K562 (cell line): ENCODE results near the gene CDKN2AIPNL. TPM values are rescaled to one million over a fixed set of nuclear protein-coding genes. Genes with fewer than 3 reads are reported as not detected.

Experiments used
- BCL6 ChIP-seq: fragments of 250-450 bp; sonication (Bioruptor Pico); IDR thresholded peaks from 2 replicates; pipeline ENCODE4 v1.4.0; 2020
- CREB3L1 ChIP-seq: fragments of 450-650 bp; IDR thresholded peaks from 2 replicates; pipeline ENCODE4 v1.6.1; 2014; ENCODE audit warnings: low read depth, mild to moderate bottlenecking, moderate library complexity, borderline replicate concordance
- CREM ChIP-seq: IDR thresholded peaks from 2 replicates; pipeline ENCODE4 v1.6.1; 2014; ENCODE audit warnings: antibody characterized with exemption, low read depth
- FOXA3 ChIP-seq, 2 experiments: fragments of 450-650 bp in 1 of 2; sonication (generic) in 1 of 2; formaldehyde crosslinking; IDR thresholded peaks in 1 of 2; conservative IDR thresholded peaks in 1 of 2; 2 replicates each; pipeline versions ENCODE4 v1.4.0 to v1.8.0; 2020 to 2022; ENCODE audit warnings: mild to moderate bottlenecking in 2 of 2, missing genetic modification reagents in 1 of 2
- HLTF ChIP-seq: fragments of 450-650 bp; IDR thresholded peaks from 2 replicates; pipeline ENCODE4 v1.6.1; 2016
- POLR2G ChIP-seq: fragments of 200-400 bp; formaldehyde crosslinking; IDR thresholded peaks from 2 replicates; pipeline ENCODE4 v1.6.1; 2017; ENCODE audit warnings: low read depth, mild to moderate bottlenecking, antibody characterized with exemption, low read length, moderate library complexity
- SAP30 ChIP-seq: fragments of 200-600 bp; sonication (generic); IDR thresholded peaks from 2 replicates; pipeline ENCODE4 v1.6.1; 2012; ENCODE audit warnings: borderline replicate concordance, low read depth, mild to moderate bottlenecking, moderate library complexity, low read length, control low read depth, inconsistent platforms; ENCODE audit not compliant: insufficient read depth, poor library complexity, severe bottlenecking
- TOE1 ChIP-seq, 2 experiments: fragments of 450-650 bp in 1 of 2; sonication (generic) in 1 of 2; formaldehyde crosslinking in 1 of 2; IDR thresholded peaks; 2 replicates each; pipeline versions ENCODE4 v1.7.1 to v1.8.0; 2016 to 2022; ENCODE audit warnings: borderline replicate concordance in 2 of 2, mild to moderate bottlenecking in 2 of 2, antibody characterized with exemption in 1 of 2, inconsistent platforms in 1 of 2, low read depth in 1 of 2, missing genetic modification reagents in 1 of 2, moderate library complexity in 1 of 2
- ZBTB8A ChIP-seq: fragments of 450-650 bp; IDR thresholded peaks from 2 replicates; pipeline ENCODE4 v1.6.1; 2018; ENCODE audit warnings: mild to moderate bottlenecking, moderate library complexity; ENCODE audit not compliant: partially characterized antibody
- ZMIZ1 ChIP-seq, 2 experiments: fragments of 150-350 bp in 1 of 2; IDR thresholded peaks; 2 replicates each; pipeline ENCODE4 v1.6.1; 2012 to 2016; ENCODE audit warnings: low read depth in 2 of 2, low read length in 2 of 2, mild to moderate bottlenecking in 1 of 2, moderate library complexity in 1 of 2
- ZNF551 ChIP-seq: fragments of 250-450 bp; sonication (Bioruptor Pico); IDR thresholded peaks from 2 replicates; pipeline ENCODE4 v1.5.0; 2021; ENCODE audit warnings: mild to moderate bottlenecking, moderate library complexity
- ZNF609 ChIP-seq: sonication (generic); formaldehyde crosslinking; IDR thresholded peaks from 2 replicates; pipeline ENCODE4 v1.8.1; 2023; ENCODE audit warnings: missing genetic modification reagents, mild to moderate bottlenecking, borderline replicate concordance
- polyA plus RNA-seq, 8 experiments: library from polyadenylated mRNA; depleted of rRNA in 4 of 8; stranded (reverse) in 5 of 8; unstranded in 3 of 8; fragments of >200 nt; fragmentation: Nextera tagmentation in 2 of 8; fragmentation: Illumina TruSeq in 1 of 8; extraction: Ambion mirVana in 2 of 8; extraction: Trizol in 1 of 8; gene quantifications; 2 replicates each; pipeline versions ENCODE4 v1.2.1 to v1.2.3, GENCODE V29; 2011 to 2014; ENCODE audit warnings: inconsistent platforms in 1 of 8, missing spikeins in 1 of 8
- total RNA-seq, 7 experiments: library from RNA; depleted of rRNA in 6 of 7; stranded (reverse); fragments of >200 nt in 6 of 7; fragmentation: Illumina TruSeq in 2 of 7; extraction: Trizol in 2 of 7; gene quantifications; 2 replicates each; pipeline versions ENCODE4 v1.2.1 to v1.2.3, GENCODE V29; 2011 to 2021; ENCODE audit warnings: low replicate concordance in 1 of 7
- TF ChIP-seq, protein P1 (sequence below): sonication (generic); formaldehyde crosslinking; IDR thresholded peaks from 2 replicates; pipeline ENCODE4 v1.8.0; 2023; ENCODE audit warnings: mild to moderate bottlenecking, missing genetic modification reagents

Gene CDKN2AIPNL
- total and polyA plus RNA-seq, 9 of the 15 experiments (the other 6 are each of a cell fraction or from before 2014, with no cell fraction given) = 19.9 to 46.9 (median 42.2) TPM

DNA sequence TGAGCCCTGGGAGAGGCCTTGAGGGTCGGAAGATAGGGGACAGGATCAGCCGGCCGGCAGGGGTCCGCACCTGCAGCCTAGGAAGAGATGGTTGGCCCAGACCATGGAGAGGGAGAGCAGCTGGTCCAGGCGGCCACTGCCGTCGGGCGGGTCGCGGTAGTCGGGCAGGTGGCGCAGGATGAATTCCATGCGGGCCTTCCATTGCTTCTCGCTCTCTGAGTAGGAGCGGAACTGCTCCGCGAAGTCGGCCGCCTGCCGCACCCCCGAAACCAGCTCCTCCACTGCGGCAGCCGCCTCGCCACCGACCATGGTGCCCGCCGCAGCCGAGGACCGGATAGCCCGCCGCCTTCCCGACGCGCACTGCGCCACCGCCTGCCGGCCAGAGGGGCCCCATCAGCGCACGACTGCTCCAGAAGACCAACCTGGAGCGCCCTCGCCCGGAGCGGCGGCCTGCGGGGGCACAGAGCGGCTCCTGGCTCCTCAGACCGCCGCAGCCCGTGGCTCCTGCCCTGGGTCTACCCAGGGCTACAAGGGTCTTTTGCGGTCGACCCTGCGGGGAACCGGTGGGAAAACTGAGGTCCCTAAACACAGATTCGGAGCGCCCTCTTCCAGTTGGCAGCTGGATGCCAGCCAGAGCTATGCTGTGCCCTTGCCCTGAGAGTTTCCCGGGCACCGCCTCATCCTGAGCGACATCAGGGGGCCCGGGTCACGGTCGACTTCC, at the start of gene CDKN2AIPNL (continued):
- peak; percentile 11 to 45; a peak in 1 of 4 replicates for TF ChIP-seq ZMIZ1 (IDR thresholded peaks at IDR 0.05; ENCODE audit: low read depth in 2 of 2, low read length in 2 of 2)
- TF ChIP-seq, protein P1, sequence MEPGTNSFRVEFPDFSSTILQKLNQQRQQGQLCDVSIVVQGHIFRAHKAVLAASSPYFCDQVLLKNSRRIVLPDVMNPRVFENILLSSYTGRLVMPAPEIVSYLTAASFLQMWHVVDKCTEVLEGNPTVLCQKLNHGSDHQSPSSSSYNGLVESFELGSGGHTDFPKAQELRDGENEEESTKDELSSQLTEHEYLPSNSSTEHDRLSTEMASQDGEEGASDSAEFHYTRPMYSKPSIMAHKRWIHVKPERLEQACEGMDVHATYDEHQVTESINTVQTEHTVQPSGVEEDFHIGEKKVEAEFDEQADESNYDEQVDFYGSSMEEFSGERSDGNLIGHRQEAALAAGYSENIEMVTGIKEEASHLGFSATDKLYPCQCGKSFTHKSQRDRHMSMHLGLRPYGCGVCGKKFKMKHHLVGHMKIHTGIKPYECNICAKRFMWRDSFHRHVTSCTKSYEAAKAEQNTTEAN (CRISPR knock-in tag) = 0 out of 2 replicates have a peak, but pooled peaks have one; percentile 57
- peak; percentile 97 for TF ChIP-seq POLR2G
- peak; percentile 88; the same call in 1 of the 2 replicates for TF ChIP-seq CREB3L1
- no peak for TF ChIP-seq BCL6
- TF ChIP-seq ZNF551 = no peak
- no peak for TF ChIP-seq ZNF609 (CRISPR knock-in tag)
- no peak for TF ChIP-seq ZBTB8A
- peak; percentile 39 for TF ChIP-seq TOE1 (IDR thresholded peaks at IDR 0.05; ENCODE audit: borderline replicate concordance)
- peak; percentile 72; the same call in 1 of the 2 replicates for TF ChIP-seq TOE1 (CRISPR knock-in tag; IDR thresholded peaks at IDR 0.05; ENCODE audit: borderline replicate concordance, low read depth)
- TF ChIP-seq HLTF = no peak; the same call in 1 of the 2 replicates
- peak in 1 of 2 experiments; percentile 64; a peak in 1 of 4 replicates for TF ChIP-seq FOXA3 (CRISPR knock-in tag; conservative IDR thresholded peaks at IDR 0.05 in 1 of 2, IDR thresholded peaks at IDR 0.05 in 1 of 2)
- TF ChIP-seq SAP30 = peak; percentile 25
- TF ChIP-seq CREM = peak; percentile 88
